Measurements from ENCODE around the gene FPR3.

- TF ChIP-seq CTCF (IDR thresholded peaks at IDR 0.05) (no peak), POLR2AphosphoS5 (IDR thresholded peaks at IDR 0.05) (no peak), POLR2A (IDR thresholded peaks at IDR 0.05) (no peak), EP300 (IDR thresholded peaks at IDR 0.05) (no peak)
Observed at GRCh38 chr19:51822946-51823345, 28.0 kb downstream of the FPR3 start.
